HG02852 (cell line): ENCODE data around the gene LTBP3.
"Not testable (repeated sequence)": the region's sequence is repeated elsewhere in the genome, so short reads cannot be mapped to it uniquely, and the experiment has no call there.

Experiments used
- ATAC-seq: cut with Tn5 transposase; IDR thresholded peaks from one replicate; pipeline ENCODE4 v1.9.1; 2021; ENCODE audit warnings: mild to moderate bottlenecking, moderate library complexity; ENCODE audit not compliant: unreplicated experiment

LTBP3 gene

GRCh38 chr11:65572356-65573051 lies 14.3 kb upstream of the LTBP3 start, which contains the start of gene FAM89B:
Gene FAM89B, plus strand, starts transcription at chr11:65572538. Its CDS starts 132 bp downstream, at chr11:65572670.
- no peak for ATAC-seq

- ATAC-seq, result no peak
Measured at GRCh38 chr11:65571940-65572339, 13.8 kb upstream of the LTBP3 start.

- no peak for ATAC-seq
Measured at GRCh38 chr11:65571420-65571819, 13.3 kb upstream of the LTBP3 start.

- ATAC-seq, result peak; percentile 63
Measured at GRCh38 chr11:65569973-65570918, 12.1 kb upstream of the LTBP3 start, which contains the start of gene ZNRD2. Gene ZNRD2, plus strand, starts transcription at chr11:65570477. Its CDS starts 15 bp downstream, at chr11:65570492.

GRCh38 chr11:65569164-65569972 lies 11.2 kb upstream of the LTBP3 start:
- ATAC-seq, result peak; percentile 6

GRCh38 chr11:65565624-65566453 lies 7.7 kb upstream of the LTBP3 start:
- ATAC-seq, result no peak

GRCh38 chr11:65564879-65565559 lies 6.9 kb upstream of the LTBP3 start:
- not testable (repeated sequence) for ATAC-seq

- ATAC-seq, result no peak
Measured at GRCh38 chr11:65563601-65564000, 5.4 kb upstream of the LTBP3 start.

GRCh38 chr11:65562788-65563187 lies 4.6 kb upstream of the LTBP3 start:
- ATAC-seq, result no peak

GRCh38 chr11:65562020-65562419 lies 3.9 kb upstream of the LTBP3 start:
- ATAC-seq, result no peak

GRCh38 chr11:65560555-65561418 lies 2.6 kb upstream of the LTBP3 start:
- ATAC-seq, result no peak

- ATAC-seq, result no peak
Measured at GRCh38 chr11:65559951-65560537, 1.9 kb upstream of the LTBP3 start.

- no peak for ATAC-seq
Measured at GRCh38 chr11:65559535-65559934, 1.4 kb upstream of the LTBP3 start.

- ATAC-seq, result no peak
Measured at GRCh38 chr11:65558930-65559509, 861 bp upstream of the LTBP3 start.

GRCh38 chr11:65557280-65558001 lies 718 bp downstream of the LTBP3 start:
- ATAC-seq, result no peak

- ATAC-seq, result no peak
Measured at GRCh38 chr11:65556470-65557279, 1.5 kb downstream of the LTBP3 start.
